SU-DHL-6 (cell line): ENCODE results near the gene CDK6.

ENCODE experiments used
- EZH2phosphoT487 ChIP-seq: fragments of 200-600 bp; sonication (generic), shearing (Covaris generic); conservative IDR thresholded peaks from 2 replicates; pipeline ENCODE4 v1.6.1; 2018; ENCODE audit warnings: mild to moderate bottlenecking, antibody characterized with exemption, low read length, moderate library complexity, mixed read lengths
- TF ChIP-seq, protein P1 (sequence below): fragments of 200-600 bp; sonication (generic); IDR thresholded peaks from one replicate; pipeline ENCODE4 v1.5.1; 2017; ENCODE audit warnings: antibody characterized with exemption, mild to moderate bottlenecking, low read length, moderate library complexity; ENCODE audit not compliant: insufficient read depth, poor library complexity, severe bottlenecking

DNA sequence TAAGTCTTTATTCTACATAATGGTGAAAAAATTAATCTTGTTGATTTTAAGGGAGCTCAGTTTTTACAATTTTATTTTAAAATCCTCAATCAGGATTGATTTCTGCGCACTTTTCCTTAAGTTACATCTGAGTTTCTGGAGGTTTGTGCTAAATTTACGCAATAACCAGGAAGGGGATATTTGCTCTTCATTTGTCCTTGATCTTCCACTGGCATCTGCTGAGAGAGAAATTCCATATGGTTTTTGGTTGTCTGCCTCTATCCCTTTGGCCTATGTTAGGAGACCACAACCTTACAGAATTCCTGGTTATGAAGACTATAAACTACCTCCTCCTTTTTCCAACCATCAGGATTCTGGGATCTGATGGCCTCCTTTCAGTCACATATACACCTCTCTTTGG is 20.1 kb upstream of the CDK6 start:
- TF ChIP-seq, protein P1, sequence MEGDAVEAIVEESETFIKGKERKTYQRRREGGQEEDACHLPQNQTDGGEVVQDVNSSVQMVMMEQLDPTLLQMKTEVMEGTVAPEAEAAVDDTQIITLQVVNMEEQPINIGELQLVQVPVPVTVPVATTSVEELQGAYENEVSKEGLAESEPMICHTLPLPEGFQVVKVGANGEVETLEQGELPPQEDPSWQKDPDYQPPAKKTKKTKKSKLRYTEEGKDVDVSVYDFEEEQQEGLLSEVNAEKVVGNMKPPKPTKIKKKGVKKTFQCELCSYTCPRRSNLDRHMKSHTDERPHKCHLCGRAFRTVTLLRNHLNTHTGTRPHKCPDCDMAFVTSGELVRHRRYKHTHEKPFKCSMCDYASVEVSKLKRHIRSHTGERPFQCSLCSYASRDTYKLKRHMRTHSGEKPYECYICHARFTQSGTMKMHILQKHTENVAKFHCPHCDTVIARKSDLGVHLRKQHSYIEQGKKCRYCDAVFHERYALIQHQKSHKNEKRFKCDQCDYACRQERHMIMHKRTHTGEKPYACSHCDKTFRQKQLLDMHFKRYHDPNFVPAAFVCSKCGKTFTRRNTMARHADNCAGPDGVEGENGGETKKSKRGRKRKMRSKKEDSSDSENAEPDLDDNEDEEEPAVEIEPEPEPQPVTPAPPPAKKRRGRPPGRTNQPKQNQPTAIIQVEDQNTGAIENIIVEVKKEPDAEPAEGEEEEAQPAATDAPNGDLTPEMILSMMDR: no peak
- no peak for TF ChIP-seq EZH2phosphoT487
